Activated CD4-positive, alpha-beta T cell treated with anti-CD3 and anti-CD28 coated beads, Interleukin-2, amount 50 U/mL, for 4 hours (primary cell): ENCODE results near the gene ROPN1.
"Not testable (repeated sequence)": the region's sequence is repeated elsewhere in the genome, so short reads cannot be mapped to it uniquely, and the experiment has no call there.

Experiments
- DNase-seq, 2 experiments: peaks; one replicate each; pipeline ENCODE4 v3.0.0-alpha.2; 2020

ROPN1 gene

DNA sequence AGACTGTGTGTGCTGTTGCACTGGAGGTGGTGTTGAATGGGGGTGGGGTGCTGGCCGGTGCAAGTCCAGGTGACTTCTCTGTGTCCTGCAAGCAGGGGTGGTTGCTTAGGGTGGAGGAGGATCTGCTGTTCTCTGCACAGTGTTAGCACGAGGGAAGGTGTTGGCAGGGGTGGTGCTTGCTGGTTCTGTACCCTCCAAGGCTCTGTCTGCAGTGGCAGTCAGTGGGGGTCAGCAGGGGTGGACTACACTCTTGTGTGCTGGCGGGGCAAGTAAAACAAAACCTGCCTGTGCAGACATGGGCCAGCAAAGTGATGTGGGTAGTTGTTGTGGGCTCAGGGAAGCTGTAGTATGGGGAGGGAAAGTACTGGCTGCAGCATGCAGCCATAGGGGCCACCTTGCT lies 5.5 kb downstream of the ROPN1 start:
- no peak for DNase-seq

- no peak for DNase-seq
These were observed 7.0 kb downstream of the ROPN1 start for GRCh38 chr3:123984957-123985356.

GRCh38 chr3:123984350-123984749 lies 7.6 kb downstream of the ROPN1 start:
- no peak for DNase-seq

DNA sequence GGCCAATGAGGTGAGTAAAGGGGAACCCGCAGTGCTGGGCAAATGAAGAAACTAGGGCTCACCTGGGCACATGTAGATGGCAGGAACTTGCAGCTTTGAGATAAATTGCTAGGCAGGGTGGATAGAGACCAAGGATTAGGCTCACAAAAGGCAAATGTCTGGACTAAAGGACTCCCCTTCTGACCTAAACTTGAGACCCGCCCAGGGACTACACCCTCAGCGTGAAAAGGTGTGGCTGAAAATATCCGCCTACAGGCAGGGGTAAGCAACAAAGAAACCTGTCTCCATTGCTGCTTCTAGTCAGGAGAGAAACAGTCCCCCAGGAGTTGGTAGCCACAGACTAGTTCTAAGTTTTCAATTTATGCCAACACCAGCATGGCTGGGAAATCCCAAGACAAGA lies 10.6 kb downstream of the ROPN1 start:
- not testable (repeated sequence) for DNase-seq

DNA sequence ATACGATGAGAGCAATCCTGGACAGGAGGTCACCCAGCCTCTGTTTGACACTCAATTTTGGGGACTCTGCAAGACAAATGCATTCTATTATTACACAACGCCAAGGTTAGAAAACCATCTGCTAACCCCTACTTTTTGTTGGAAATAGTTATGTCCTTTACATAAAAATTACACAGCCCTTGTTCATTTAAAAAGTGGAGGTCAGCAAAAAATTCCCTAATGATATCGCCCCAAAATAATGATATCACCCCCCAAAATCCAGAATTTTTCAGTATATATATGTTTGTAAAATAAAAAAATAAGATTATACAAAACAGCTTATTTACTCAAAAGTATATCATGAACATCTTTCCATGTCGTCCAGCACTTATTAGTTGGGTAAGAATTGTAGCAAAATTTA lies 11.4 kb downstream of the ROPN1 start:
- DNase-seq = no peak

DNA sequence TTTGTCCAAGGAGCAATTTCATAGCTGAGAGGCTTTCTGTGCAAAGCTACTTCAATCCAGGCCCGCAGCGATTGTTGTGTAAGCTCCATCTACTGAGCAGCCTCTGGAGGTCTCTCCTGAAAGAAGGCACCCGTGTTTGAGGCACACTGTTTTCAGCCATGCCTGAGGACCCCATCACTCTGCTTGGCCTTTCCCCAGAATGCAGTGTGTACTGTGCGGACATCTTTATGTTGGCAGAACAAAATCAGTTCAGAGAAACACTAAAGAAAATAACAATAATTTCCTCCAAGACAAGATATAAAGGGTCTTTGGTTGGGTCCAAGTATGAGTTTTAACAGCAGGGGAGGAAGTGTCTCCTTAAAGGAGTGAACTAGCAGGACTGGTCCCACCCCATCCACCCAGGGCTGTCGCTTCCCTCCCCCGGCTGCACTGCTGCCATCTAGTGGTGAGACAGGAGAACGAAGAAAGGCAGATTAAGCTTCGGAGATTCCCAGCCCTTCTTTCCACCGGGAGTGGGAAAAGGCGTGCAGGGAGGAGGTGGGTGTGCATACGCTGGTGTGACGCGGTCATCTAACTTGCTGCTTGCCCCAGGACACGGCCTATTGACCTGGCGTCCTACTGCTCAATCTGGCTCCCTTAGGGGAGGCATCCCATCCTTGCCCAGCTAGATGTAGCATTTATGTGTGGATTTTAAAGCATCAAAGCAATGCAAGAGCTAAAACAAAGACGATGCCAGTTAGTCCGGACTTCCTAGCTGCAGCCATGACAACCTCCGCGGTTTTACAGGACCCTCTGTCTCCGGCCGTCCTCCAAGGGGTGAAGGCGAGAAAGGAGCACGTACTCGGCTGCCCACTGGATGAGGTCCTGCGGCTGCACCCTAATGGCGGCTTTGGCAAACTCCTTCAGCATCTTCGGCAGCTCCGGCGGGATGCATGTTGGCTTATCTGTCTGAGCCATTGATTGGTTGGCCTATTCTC lies 12.1 kb downstream of the ROPN1 start:
- DNase-seq = not testable (repeated sequence)

GRCh38 chr3:123976904-123977303 lies 15.0 kb downstream of the ROPN1 start:
- DNase-seq = not testable (repeated sequence)

DNA sequence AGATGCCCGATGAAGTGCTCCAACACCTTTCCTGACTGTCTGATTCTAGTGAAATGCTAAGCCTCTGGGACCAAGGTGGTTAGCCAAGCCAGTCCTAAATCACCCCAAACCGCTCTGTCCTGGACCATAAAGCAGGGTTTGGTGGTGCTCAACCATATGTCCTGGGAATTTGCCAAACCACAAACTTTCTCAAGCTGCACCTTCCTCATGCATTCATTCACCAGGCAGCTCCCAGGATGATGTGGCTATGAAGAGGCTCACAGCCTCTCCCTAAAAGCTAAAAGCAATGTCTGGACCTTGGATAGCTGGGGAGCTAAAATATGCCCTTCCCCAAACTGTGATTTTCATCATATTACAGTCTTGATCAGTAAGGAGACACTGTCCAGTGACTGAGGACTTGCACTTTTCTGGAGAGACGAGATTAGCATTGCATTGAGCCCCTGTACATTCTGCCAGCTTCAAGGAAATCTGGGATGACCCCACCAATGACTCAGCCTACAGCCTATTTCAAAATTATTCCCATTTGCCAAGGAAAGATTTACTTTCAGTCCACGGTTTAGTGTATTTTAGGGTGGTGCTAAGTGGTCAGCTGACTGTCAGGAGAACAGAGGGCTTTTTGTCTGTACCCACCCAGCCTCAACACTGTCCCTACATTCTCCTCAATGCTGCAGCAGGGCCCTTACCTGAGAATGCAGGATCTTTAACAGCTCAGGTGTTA lies 15.6 kb downstream of the ROPN1 start:
- DNase-seq = not testable (repeated sequence)

- DNase-seq = not testable (repeated sequence)
These were observed 16.9 kb downstream of the ROPN1 start for GRCh38 chr3:123975030-123975429.

DNA sequence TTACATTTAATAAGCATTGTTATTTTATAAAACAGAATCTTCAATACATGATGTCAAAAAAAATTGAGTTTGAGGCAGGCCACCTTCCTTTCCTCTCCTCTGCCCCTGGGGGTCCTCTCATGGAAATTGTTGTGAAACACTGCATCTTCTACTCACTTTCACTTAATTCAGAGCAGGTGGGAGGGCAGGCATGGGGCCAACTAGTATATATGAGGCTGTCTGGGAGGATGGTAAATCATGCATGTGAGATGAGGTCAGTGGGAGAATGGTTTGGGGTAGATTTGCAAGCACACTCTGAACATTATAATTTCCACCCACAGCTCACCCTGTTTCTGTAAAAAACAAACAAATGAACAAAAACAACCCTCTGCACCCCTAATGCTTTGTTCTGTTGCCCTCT lies 20.5 kb downstream of the ROPN1 start:
- DNase-seq = no peak

DNA sequence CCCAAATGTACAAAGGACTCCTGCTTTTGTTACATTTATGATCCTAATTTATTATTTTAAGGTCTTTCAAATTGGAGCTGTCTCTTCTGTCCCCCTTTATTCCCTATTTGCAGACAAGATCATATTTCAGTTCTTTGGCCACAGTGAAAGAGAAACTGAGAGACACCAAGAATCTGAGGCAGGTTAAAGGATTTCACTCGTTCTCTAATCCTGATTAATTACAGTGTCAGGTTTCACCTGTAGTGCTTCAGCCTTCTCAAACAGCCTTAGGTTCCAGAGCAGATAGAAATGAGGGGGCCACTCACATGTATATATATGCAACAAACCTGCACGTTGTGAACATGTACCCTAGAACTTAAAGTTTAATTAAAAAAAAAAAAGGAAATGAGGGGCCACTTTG lies 24.7 kb downstream of the ROPN1 start:
- DNase-seq = not testable (repeated sequence)

- not testable (repeated sequence) for DNase-seq
These were observed 25.1 kb downstream of the ROPN1 start for GRCh38 chr3:123966799-123967198.

- not testable (repeated sequence) for DNase-seq
These were observed 27.1 kb downstream of the ROPN1 start for GRCh38 chr3:123964793-123965192.

DNA sequence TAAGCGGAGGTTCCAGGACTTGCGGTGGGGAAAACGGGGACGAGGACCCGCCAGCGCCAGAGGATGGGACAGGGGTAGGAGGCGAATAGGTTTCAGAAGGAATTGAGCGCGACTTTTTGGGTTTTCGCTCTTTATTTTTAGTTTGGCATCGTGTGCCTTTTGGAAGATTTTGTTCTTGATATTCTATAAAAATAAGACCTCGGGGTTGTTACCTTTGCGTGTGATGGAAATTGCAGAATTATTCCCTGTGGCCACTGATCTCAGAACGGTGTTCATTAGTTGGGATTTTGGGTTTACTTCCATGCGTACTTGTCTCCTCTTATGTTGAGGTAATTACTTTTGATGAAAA lies 30.4 kb downstream of the ROPN1 start:
- DNase-seq = no peak

GRCh38 chr3:123960781-123961507 lies 31.0 kb downstream of the ROPN1 start, which contains the start of gene CCDC14:
Gene CCDC14, minus strand, starts transcription at chr3:123961229. Its CDS starts 56 bp downstream, at chr3:123961173.
- peak; percentile 60 to 71 for DNase-seq

GRCh38 chr3:123953735-123954134 lies 38.2 kb downstream of the ROPN1 start:
- no peak for DNase-seq

- no peak for DNase-seq
These were observed 38.9 kb downstream of the ROPN1 start for GRCh38 chr3:123952844-123953520.

DNA sequence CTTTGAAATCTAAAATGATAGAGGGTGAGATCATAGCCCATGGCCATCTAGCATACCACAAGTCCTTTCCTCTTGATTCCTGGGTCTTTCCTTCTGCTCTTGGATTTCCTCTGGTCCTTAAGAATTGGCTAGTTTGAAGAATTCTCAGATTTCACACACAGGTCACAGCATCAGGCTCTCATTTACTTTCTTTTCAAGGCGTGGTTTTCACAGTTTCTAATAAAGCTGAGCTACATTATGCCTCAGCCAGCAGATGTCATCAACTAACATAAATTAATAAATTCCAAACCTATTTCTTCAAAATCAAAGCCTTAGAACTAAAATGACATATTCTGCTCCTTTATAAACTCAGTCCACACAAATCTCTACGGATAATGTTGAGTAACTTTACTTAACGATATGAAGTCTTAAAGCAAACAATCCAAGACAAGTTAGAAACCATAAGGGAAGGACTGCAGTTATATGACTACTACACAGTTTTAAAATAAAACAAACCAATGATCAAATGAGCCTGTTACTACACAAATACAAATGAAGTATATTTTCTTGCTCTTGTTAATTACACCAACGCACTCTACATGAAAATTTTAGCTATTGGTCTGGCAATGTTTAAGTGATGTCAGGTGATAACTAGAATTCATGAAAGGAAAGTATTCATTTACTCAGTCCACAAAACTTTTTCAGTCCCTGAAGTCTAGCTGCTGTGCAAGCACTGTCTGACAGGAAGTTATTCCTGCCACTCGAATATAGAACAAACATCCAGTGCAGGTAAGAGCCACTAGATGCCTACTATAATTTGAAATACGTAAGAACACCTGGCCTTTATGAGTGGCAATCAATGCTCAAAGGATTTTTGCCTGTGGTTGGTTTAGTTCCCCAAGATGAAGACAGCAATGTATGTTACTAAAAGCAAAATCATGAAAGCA lies 40.1 kb downstream of the ROPN1 start:
- DNase-seq = no peak

GRCh38 chr3:123949641-123950040 lies 42.3 kb downstream of the ROPN1 start:
- no peak for DNase-seq

- DNase-seq = no peak
These were observed 43.5 kb downstream of the ROPN1 start for GRCh38 chr3:123948449-123948848.

- DNase-seq = no peak
These were observed 44.4 kb downstream of the ROPN1 start for GRCh38 chr3:123947482-123947881.
